Astrocyte (in vitro differentiated cells and primary cell): ENCODE measurements around the gene TENM3.

Experiments
- EZH2 ChIP-seq: IDR thresholded peaks from 2 replicates; pipeline ENCODE4 v1.6.1; 2012; ENCODE audit warnings: mild to moderate bottlenecking, low read length, inconsistent platforms; ENCODE audit not compliant: insufficient read depth
- TF ChIP-seq, protein P1 (sequence below): IDR thresholded peaks from 2 replicates; pipeline ENCODE4 v1.5.1; 2011; ENCODE audit warnings: low read depth, mild to moderate bottlenecking, inconsistent platforms, low read length, moderate library complexity; ENCODE audit not compliant: insufficient read depth

DNA sequence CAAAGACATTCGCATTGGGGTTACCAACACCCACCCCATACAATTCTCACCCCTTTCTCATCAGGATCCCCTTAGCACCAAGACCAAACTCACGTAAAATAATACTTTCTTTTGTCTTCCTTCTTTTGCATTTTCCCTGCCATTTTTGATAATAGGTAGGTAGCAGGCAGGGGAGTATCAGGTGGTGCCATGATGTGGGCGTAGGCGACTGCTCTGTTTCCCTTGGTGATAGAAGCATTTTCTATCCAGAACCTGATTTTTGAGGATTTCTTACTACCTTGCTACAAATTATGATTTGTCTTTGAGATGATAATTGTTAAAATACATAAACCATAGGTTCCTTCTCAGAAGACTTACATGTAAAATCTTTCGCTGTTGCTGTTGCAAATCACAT is 523.7 kb downstream of the TENM3 start:
- TF ChIP-seq, protein P1, sequence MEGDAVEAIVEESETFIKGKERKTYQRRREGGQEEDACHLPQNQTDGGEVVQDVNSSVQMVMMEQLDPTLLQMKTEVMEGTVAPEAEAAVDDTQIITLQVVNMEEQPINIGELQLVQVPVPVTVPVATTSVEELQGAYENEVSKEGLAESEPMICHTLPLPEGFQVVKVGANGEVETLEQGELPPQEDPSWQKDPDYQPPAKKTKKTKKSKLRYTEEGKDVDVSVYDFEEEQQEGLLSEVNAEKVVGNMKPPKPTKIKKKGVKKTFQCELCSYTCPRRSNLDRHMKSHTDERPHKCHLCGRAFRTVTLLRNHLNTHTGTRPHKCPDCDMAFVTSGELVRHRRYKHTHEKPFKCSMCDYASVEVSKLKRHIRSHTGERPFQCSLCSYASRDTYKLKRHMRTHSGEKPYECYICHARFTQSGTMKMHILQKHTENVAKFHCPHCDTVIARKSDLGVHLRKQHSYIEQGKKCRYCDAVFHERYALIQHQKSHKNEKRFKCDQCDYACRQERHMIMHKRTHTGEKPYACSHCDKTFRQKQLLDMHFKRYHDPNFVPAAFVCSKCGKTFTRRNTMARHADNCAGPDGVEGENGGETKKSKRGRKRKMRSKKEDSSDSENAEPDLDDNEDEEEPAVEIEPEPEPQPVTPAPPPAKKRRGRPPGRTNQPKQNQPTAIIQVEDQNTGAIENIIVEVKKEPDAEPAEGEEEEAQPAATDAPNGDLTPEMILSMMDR = no peak
- no peak for TF ChIP-seq EZH2
